Vagina (tissue), 2 donors: ENCODE data around the gene GNG8. TPM values are rescaled to one million over a fixed set of nuclear protein-coding genes. Genes with fewer than 3 reads are reported as not detected.

Experiments
- DNase-seq, 2 donors: peaks; one replicate each; pipeline ENCODE4 v3.0.0-alpha.2; 2017; ENCODE audit errors: extremely low spot score in 2 of 2
- H3K27ac ChIP-seq: fragments of 200-600 bp; sonication (generic); one replicate; pipeline ENCODE4 v1.5.1; 2019
- H3K27me3 ChIP-seq: fragments of 200-600 bp; sonication (generic); one replicate; pipeline ENCODE4 v1.5.1; 2019
- H3K36me3 ChIP-seq, 2 donors: fragments of 200-600 bp; sonication (generic); one replicate each; pipeline ENCODE4 v1.5.1; 2017 to 2019
- H3K4me1 ChIP-seq: fragments of 200-600 bp; sonication (generic); one replicate; pipeline ENCODE4 v1.5.1; 2019
- H3K4me3 ChIP-seq, 2 donors: fragments of 200-600 bp; sonication (generic); 1 replicate in 1 of 2; 2 replicates in 1 of 2; pipeline ENCODE4 v1.5.1; 2016 to 2019
- H3K9me3 ChIP-seq: fragments of 200-600 bp; sonication (generic); one replicate; pipeline ENCODE4 v1.5.1; 2019
- CTCF ChIP-seq, 3 experiments: fragments of 450-650 bp in 2 of 3; fragments of 200-600 bp in 1 of 3; sonication (generic) in 1 of 3; IDR thresholded peaks; one replicate each; pipeline ENCODE4 v1.5.1; 2017 to 2019; ENCODE audit warnings: antibody characterized with exemption in 3 of 3, mild to moderate bottlenecking in 2 of 3, moderate library complexity in 2 of 3
- POLR2A ChIP-seq, 2 donors: fragments of 450-650 bp; IDR thresholded peaks; one replicate each; pipeline ENCODE4 v1.6.1; 2017; ENCODE audit warnings: antibody characterized with exemption in 2 of 2, mild to moderate bottlenecking in 2 of 2, moderate library complexity in 2 of 2
- POLR2AphosphoS5 ChIP-seq, 2 donors: sonication (generic); formaldehyde crosslinking; IDR thresholded peaks; one replicate each; pipeline ENCODE4 v1.9.0; 2017; ENCODE audit warnings: antibody characterized with exemption in 2 of 2, mild to moderate bottlenecking in 2 of 2, low read depth in 1 of 2; ENCODE audit not compliant: insufficient read depth in 1 of 2
- intact Hi-C: fragments of 100-400 bp; cut with DNase I; formaldehyde crosslinking; loops from one replicate; pipeline ENCODE4 v1.15.1; 2023
- total RNA-seq: library from RNA; depleted of rRNA; stranded (reverse); fragments of >200 nt; gene quantifications from one replicate; pipeline ENCODE4 v1.2.3, GENCODE V29; 2016

GNG8 gene
- not detected for total RNA-seq

GRCh38 chr19:46635920-46636761 lies at the start of gene GNG8:
GNG8 (minus strand) TSS chr19:46636202; CDS start chr19:46634682, 1,520 bp downstream.
- H3K4me1 ChIP-seq: peaks cover 54% of the 10 kb centered on the region
- H3K9me3 ChIP-seq: no peaks in the 10 kb centered on the region
- no peak for DNase-seq
- H3K36me3 ChIP-seq: no peaks in the 10 kb centered on the region
- H3K4me3 ChIP-seq: peak within 1 kb of the TSS in 1 of 2 donors; percentile 39
- no peak within 1 kb of the TSS for H3K27ac ChIP-seq
- no peaks in the 10 kb centered on the region for H3K27me3 ChIP-seq
- TF ChIP-seq POLR2AphosphoS5 (IDR thresholded peaks at IDR 0.05; ENCODE audit: insufficient read depth in 1 of 2, low read depth in 1 of 2) (no peak), POLR2A (IDR thresholded peaks at IDR 0.05) (no peak), CTCF (IDR thresholded peaks at IDR 0.05) (no peak)
- intact Hi-C loops: no loop called here

DNA sequence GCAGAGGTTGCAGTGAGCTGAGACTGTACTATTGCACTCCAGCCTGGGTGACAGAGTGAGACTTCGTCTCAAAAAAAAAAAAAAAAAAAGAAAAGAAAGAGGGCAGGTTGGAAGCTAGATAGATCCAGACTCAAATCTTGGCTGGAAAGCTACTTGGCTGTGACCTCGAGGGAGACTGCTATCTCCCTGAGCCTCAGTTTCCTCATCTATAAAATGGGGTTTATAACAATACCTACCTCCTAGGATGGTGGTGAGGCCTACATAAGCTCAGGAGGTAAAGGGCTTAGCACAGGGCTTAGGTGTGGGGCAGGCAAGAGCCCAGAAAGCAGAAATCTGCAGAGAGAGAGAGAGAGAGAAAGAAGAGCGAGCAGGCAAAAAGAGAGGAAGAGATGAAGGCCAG lies 49.2 kb upstream of the GNG8 start:
- no peaks in the 10 kb centered on the region for H3K9me3 ChIP-seq

DNA sequence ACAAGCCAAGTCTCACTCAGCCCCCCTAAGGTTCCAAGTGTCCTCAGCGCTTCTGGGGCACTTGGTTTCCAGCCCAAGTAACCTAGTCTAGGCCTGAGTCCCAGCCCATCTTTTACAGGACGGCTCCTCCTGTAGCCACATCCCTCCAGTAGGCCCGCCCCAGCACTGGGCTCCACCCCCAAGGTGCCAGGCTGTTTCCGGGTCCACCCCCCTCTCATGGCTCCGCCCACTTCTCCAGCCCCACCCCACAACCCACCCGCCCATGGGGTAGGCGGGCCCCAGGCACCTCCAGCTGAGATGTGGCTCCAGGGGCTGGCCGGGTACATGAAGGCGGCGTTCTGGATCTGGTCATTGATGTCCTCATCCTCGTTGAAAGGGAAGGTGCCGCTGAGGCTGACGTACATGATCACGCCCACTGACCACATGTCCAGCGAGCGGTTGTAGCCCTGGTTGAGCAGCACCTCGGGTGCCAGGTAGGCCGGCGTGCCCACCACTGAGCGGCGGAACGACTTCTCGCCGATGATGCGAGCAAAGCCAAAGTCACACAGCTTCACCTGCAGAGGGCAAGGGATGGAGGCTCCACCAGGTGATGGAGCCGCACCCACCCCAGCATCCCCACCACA lies 42.2 kb upstream of the GNG8 start:
- intact Hi-C loops: loop anchor here (5.0 kb wide), 1 partner anchor 196 kb away; no protein-coding TSS in a partner anchor
- no peak overlapping the region for H3K27ac ChIP-seq
- DNase-seq: no peak
- TF ChIP-seq POLR2AphosphoS5 (IDR thresholded peaks at IDR 0.05; ENCODE audit: insufficient read depth in 1 of 2, low read depth in 1 of 2): no peak
- no peak for TF ChIP-seq CTCF (IDR thresholded peaks at IDR 0.05)
- no peak for TF ChIP-seq POLR2A (IDR thresholded peaks at IDR 0.05)
- H3K4me1 ChIP-seq: no peaks in the 10 kb centered on the region
- no peaks in the 10 kb centered on the region for H3K27me3 ChIP-seq
- peaks cover 0 to 90% of the 10 kb centered on the region in 2 donors for H3K36me3 ChIP-seq
- no peaks in the 10 kb centered on the region for H3K9me3 ChIP-seq
- no peak overlapping the region for H3K4me3 ChIP-seq

More for the DNA sequence above, 49.2 kb upstream of the GNG8 start:
- Histone ChIP-seq H3K4me3 (no peak overlapping the region), H3K4me1 (no peaks in the 10 kb centered on the region), H3K27me3 (no peaks in the 10 kb centered on the region), H3K36me3 (peaks cover 4 to 89% of the 10 kb centered on the region in 2 donors), H3K27ac (no peak overlapping the region)
- no peak for TF ChIP-seq POLR2A (IDR thresholded peaks at IDR 0.05)
- TF ChIP-seq POLR2AphosphoS5 (IDR thresholded peaks at IDR 0.05; ENCODE audit: insufficient read depth in 1 of 2, low read depth in 1 of 2): no peak
- TF ChIP-seq CTCF (IDR thresholded peaks at IDR 0.05): no peak
- DNase-seq: no peak
- intact Hi-C loops: no loop called here

GRCh38 chr19:46674416-46675178 lies 38.6 kb upstream of the GNG8 start:
- DNase-seq: no peak
- H3K4me3 ChIP-seq: no peak overlapping the region
- no peaks in the 10 kb centered on the region for H3K9me3 ChIP-seq
- H3K27me3 ChIP-seq: no peaks in the 10 kb centered on the region
- no peak overlapping the region for H3K27ac ChIP-seq
- no peaks in the 10 kb centered on the region for H3K4me1 ChIP-seq
- H3K36me3 ChIP-seq: peaks cover 0 to 60% of the 10 kb centered on the region in 2 donors
- TF ChIP-seq POLR2AphosphoS5 (IDR thresholded peaks at IDR 0.05; ENCODE audit: insufficient read depth in 1 of 2, low read depth in 1 of 2): no peak
- TF ChIP-seq CTCF (IDR thresholded peaks at IDR 0.05): no peak
- TF ChIP-seq POLR2A (IDR thresholded peaks at IDR 0.05): no peak
- intact Hi-C loops: loop anchor here (5.0 kb wide), 1 partner anchor 192 kb away; no protein-coding TSS in a partner anchor
